ENCODE data around the gene R3HDM2. TPM values are rescaled to one million over a fixed set of nuclear protein-coding genes. Genes with fewer than 3 reads are reported as not detected.

R3HDM2 gene
- total RNA-seq, 1 donor from 2014 or later, result 19.2 TPM

DNA sequence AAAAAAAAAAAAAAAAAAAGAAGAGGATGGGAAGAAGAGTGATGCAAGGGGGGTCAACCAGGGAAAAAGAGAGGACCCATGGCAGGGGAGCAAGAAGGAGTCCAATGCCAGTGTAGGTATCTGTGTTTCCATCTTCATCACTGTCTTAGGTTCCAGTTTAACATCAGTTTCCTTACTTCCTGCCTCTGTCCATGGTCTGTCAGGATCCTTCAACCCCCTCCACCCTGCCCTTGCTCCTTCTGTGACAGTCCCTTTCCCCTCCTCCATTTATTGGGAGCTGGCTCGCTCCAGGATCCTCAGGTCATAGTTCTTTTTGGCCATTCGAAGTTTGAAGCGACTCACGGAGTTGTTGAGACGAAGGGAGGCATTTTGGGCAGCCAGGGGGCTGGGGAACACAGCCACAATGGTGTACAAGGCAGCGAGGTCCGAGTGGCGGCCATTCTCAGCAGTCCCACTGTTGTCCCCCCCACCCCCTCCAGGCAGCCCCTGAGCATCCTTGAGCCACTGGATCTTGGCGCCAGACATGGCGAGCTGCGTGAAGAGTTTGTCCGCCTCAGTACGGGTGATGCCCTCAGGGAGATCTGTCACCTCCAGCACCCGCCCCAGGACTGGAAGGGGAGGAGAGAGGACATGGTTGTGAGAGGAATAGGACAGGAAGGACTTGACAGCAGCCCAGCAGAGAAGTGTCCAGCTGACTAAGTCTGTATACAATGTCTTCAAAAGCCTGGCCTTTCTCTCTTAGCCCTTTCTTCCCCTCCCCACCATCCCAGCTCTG lies 176.2 kb downstream of the R3HDM2 start:
- H3K27me3 ChIP-seq (ENCODE audit: insufficient read depth, low read length), result no peaks in the 10 kb centered on the region
- peaks cover 14% of the 10 kb centered on the region for H3K36me3 ChIP-seq (ENCODE audit: insufficient read depth, low read length)
- Mint-ChIP-seq H3K27ac (ENCODE audit: unreplicated experiment) (no peak overlapping the region), H3K36me3 (ENCODE audit: low read depth, unreplicated experiment) (peaks cover 11% of the 10 kb centered on the region), H3K27me3 (ENCODE audit: low read depth, unreplicated experiment) (peaks cover under 1% of the 10 kb centered on the region), H3K9me3 (ENCODE audit: unreplicated experiment) (no peaks in the 10 kb centered on the region), H3K4me1 (ENCODE audit: low read depth, unreplicated experiment) (peaks cover 8% of the 10 kb centered on the region), H3K4me3 (ENCODE audit: unreplicated experiment) (no peak overlapping the region)
- no peak overlapping the region for H3K9ac ChIP-seq (ENCODE audit: low read length)
- FAIRE-seq (no peak), DNase-seq (ENCODE audit: low read depth) (no peak)
- H3K9me3 ChIP-seq (ENCODE audit: insufficient read depth, low read depth, low read length), result no peaks in the 10 kb centered on the region
- no peak overlapping the region for H2AFZ ChIP-seq (ENCODE audit: low read depth, low read length)
- no peak for TF ChIP-seq EZH2 (IDR thresholded peaks at IDR 0.05; ENCODE audit: insufficient read depth, low read length)
- TF ChIP-seq, protein P1, sequence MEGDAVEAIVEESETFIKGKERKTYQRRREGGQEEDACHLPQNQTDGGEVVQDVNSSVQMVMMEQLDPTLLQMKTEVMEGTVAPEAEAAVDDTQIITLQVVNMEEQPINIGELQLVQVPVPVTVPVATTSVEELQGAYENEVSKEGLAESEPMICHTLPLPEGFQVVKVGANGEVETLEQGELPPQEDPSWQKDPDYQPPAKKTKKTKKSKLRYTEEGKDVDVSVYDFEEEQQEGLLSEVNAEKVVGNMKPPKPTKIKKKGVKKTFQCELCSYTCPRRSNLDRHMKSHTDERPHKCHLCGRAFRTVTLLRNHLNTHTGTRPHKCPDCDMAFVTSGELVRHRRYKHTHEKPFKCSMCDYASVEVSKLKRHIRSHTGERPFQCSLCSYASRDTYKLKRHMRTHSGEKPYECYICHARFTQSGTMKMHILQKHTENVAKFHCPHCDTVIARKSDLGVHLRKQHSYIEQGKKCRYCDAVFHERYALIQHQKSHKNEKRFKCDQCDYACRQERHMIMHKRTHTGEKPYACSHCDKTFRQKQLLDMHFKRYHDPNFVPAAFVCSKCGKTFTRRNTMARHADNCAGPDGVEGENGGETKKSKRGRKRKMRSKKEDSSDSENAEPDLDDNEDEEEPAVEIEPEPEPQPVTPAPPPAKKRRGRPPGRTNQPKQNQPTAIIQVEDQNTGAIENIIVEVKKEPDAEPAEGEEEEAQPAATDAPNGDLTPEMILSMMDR (IDR thresholded peaks at IDR 0.05; ENCODE audit: insufficient read depth, low read depth, low read length), result no peak
- H3K4me3 ChIP-seq (ENCODE audit: insufficient read depth, low read depth, low read length), result no peak overlapping the region
- H3K4me2 ChIP-seq (ENCODE audit: low read length), result no peak overlapping the region
- H3K27ac ChIP-seq (ENCODE audit: low read depth, low read length), result no peak overlapping the region
- H4K20me1 ChIP-seq (ENCODE audit: insufficient read depth, low read length), result no peaks in the 10 kb centered on the region
- H3K79me2 ChIP-seq (ENCODE audit: insufficient read depth, low read length), result no peaks in the 10 kb centered on the region
- no peaks in the 10 kb centered on the region for H3K4me1 ChIP-seq (ENCODE audit: insufficient read depth, low read length)

DNA sequence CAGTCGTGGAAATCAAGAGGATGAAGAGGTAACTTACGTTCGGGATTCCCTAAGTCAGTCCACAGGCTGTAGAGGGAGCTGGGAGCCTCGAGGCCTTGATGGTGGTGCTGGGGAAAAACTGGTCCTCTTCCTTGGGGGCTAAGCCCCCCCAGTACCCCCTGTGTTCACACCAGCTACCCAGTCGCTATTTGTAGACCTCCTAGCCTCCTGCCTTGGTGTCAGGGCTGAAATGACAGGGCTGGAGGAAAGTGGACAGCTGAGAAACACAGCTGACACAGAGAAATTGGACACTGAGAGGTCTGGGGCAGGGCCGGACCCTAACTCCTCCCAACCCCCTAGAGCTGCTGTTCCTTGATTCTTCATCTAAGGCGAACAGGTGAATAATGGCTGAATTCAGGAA lies 179.9 kb downstream of the R3HDM2 start, which contains the start of gene STAC3:
Gene STAC3 (minus strand): TSS at position 232 of the 400 bp plus-strand sequence. CDS start 1,551 bp downstream, outside the sequence.
- Histone ChIP-seq H3K27me3 (ENCODE audit: insufficient read depth, low read length) (no peaks in the 10 kb centered on the region), H3K4me1 (ENCODE audit: insufficient read depth, low read length) (no peaks in the 10 kb centered on the region), H3K36me3 (ENCODE audit: insufficient read depth, low read length) (no peaks in the 10 kb centered on the region), H3K9me3 (ENCODE audit: insufficient read depth, low read depth, low read length) (no peaks in the 10 kb centered on the region), H4K20me1 (ENCODE audit: insufficient read depth, low read length) (no peaks in the 10 kb centered on the region), H3K4me3 (ENCODE audit: insufficient read depth, low read depth, low read length) (no peak within 1 kb of the TSS), H3K4me2 (ENCODE audit: low read length) (no peak within 1 kb of the TSS), H3K9ac (ENCODE audit: low read length) (no peak within 1 kb of the TSS), H3K27ac (ENCODE audit: low read depth, low read length) (no peak within 1 kb of the TSS), H3K79me2 (ENCODE audit: insufficient read depth, low read length) (no peaks in the 10 kb centered on the region), H2AFZ (ENCODE audit: low read depth, low read length) (no peak within 1 kb of the TSS)
- Mint-ChIP-seq H3K9me3 (ENCODE audit: unreplicated experiment) (no peaks in the 10 kb centered on the region), H3K27ac (ENCODE audit: unreplicated experiment) (no peak within 1 kb of the TSS), H3K4me3 (ENCODE audit: unreplicated experiment) (no peak within 1 kb of the TSS), H3K4me1 (ENCODE audit: low read depth, unreplicated experiment) (peaks cover 10% of the 10 kb centered on the region), H3K27me3 (ENCODE audit: low read depth, unreplicated experiment) (no peaks in the 10 kb centered on the region), H3K36me3 (ENCODE audit: low read depth, unreplicated experiment) (peaks cover 14% of the 10 kb centered on the region)
- TF ChIP-seq, protein P1 (IDR thresholded peaks at IDR 0.05; ENCODE audit: insufficient read depth, low read depth, low read length), result no peak
- no peak for TF ChIP-seq EZH2 (IDR thresholded peaks at IDR 0.05; ENCODE audit: insufficient read depth, low read length)
- FAIRE-seq (no peak), DNase-seq (ENCODE audit: low read depth) (no peak)

DNA sequence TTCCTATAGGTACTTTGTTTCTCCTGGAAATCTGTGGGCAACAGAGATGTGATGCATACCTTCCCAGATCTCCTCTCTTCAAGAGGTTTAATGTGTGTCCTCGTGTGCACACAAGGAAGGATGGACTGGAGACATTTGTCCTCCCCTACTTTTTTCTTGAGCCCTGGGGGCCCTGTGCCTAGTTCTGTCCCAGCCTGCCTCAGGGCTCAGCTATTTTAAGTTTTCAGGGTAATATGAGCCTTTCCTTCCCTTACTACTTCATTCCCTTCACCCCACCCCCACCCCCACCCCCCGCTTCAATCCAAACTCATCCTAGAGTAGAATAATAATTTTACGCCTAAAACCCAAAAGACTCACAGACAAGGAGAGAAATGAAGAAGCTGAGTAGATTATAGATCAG lies 180.3 kb downstream of the R3HDM2 start:
- no peak overlapping the region for H2AFZ ChIP-seq (ENCODE audit: low read depth, low read length)
- no peaks in the 10 kb centered on the region for H3K9me3 Mint-ChIP-seq (ENCODE audit: unreplicated experiment)
- H3K4me3 Mint-ChIP-seq (ENCODE audit: unreplicated experiment), result no peak overlapping the region
- peaks cover 6% of the 10 kb centered on the region for H3K4me1 Mint-ChIP-seq (ENCODE audit: low read depth, unreplicated experiment)
- no peak overlapping the region for H3K4me3 ChIP-seq (ENCODE audit: insufficient read depth, low read depth, low read length)
- no peaks in the 10 kb centered on the region for H3K9me3 ChIP-seq (ENCODE audit: insufficient read depth, low read depth, low read length)
- H3K27ac ChIP-seq (ENCODE audit: low read depth, low read length), result no peak overlapping the region
- no peak overlapping the region for H3K4me2 ChIP-seq (ENCODE audit: low read length)
- H3K27me3 ChIP-seq (ENCODE audit: insufficient read depth, low read length), result no peaks in the 10 kb centered on the region
- H3K27ac Mint-ChIP-seq (ENCODE audit: unreplicated experiment), result no peak overlapping the region
- peaks cover 14% of the 10 kb centered on the region for H3K36me3 Mint-ChIP-seq (ENCODE audit: low read depth, unreplicated experiment)
- FAIRE-seq (no peak), DNase-seq (ENCODE audit: low read depth) (no peak)
- no peaks in the 10 kb centered on the region for H3K36me3 ChIP-seq (ENCODE audit: insufficient read depth, low read length)
- H3K27me3 Mint-ChIP-seq (ENCODE audit: low read depth, unreplicated experiment), result no peaks in the 10 kb centered on the region
- H3K79me2 ChIP-seq (ENCODE audit: insufficient read depth, low read length), result no peaks in the 10 kb centered on the region
- no peaks in the 10 kb centered on the region for H4K20me1 ChIP-seq (ENCODE audit: insufficient read depth, low read length)
- no peak for TF ChIP-seq EZH2 (IDR thresholded peaks at IDR 0.05; ENCODE audit: insufficient read depth, low read length)
- TF ChIP-seq, protein P1 (IDR thresholded peaks at IDR 0.05; ENCODE audit: insufficient read depth, low read depth, low read length), result no peak
- no peak overlapping the region for H3K9ac ChIP-seq (ENCODE audit: low read length)
- no peaks in the 10 kb centered on the region for H3K4me1 ChIP-seq (ENCODE audit: insufficient read depth, low read length)

All from astrocyte (in vitro differentiated cells and primary cell).